WTC11 (cell line): ENCODE data around the gene ZNF324B. TPM values are rescaled to one million over a fixed set of nuclear protein-coding genes. Genes with fewer than 3 reads are reported as not detected.

Experiments used
- ARID4B ChIP-seq: sonication (generic); formaldehyde crosslinking; IDR thresholded peaks from 2 replicates; pipeline ENCODE4 v1.8.0; 2023; ENCODE audit warnings: missing genetic modification reagents, mild to moderate bottlenecking, borderline replicate concordance
- ATF2 ChIP-seq: sonication (generic); formaldehyde crosslinking; IDR thresholded peaks from 2 replicates; pipeline ENCODE4 v1.8.1; 2022; ENCODE audit warnings: low read depth, missing genetic modification reagents, borderline replicate concordance
- ATF6 ChIP-seq: sonication (generic); formaldehyde crosslinking; IDR thresholded peaks from 2 replicates; pipeline ENCODE4 v1.8.1; 2023; ENCODE audit warnings: mild to moderate bottlenecking, missing genetic modification reagents
- CREB1 ChIP-seq: sonication (generic); formaldehyde crosslinking; IDR thresholded peaks from 2 replicates; pipeline ENCODE4 v1.8.0; 2023; ENCODE audit warnings: mild to moderate bottlenecking, missing genetic modification reagents
- GABPB1 ChIP-seq: sonication (generic); formaldehyde crosslinking; IDR thresholded peaks from 2 replicates; pipeline ENCODE4 v1.8.1; 2023; ENCODE audit warnings: mild to moderate bottlenecking, missing genetic modification reagents
- GTF2I ChIP-seq: fragments of 250-450 bp; sonication (Bioruptor Pico); conservative IDR thresholded peaks from 2 replicates; pipeline ENCODE4 v1.4.0; 2021; ENCODE audit warnings: mild to moderate bottlenecking
- IRF2 ChIP-seq: sonication (generic); formaldehyde crosslinking; IDR thresholded peaks from 2 replicates; pipeline ENCODE4 v1.8.0; 2022; ENCODE audit warnings: low read depth, missing genetic modification reagents, borderline replicate concordance
- MAX ChIP-seq: sonication (generic); formaldehyde crosslinking; IDR thresholded peaks from 2 replicates; pipeline ENCODE4 v1.8.0; 2022; ENCODE audit warnings: mild to moderate bottlenecking, missing genetic modification reagents
- NR3C1 ChIP-seq: sonication (generic); formaldehyde crosslinking; conservative IDR thresholded peaks from 2 replicates; pipeline ENCODE4 v1.8.1; 2023; ENCODE audit warnings: low read depth, mild to moderate bottlenecking, missing genetic modification reagents
- RORB ChIP-seq: fragments of 250-450 bp; sonication (Bioruptor Pico); IDR thresholded peaks from 2 replicates; pipeline ENCODE4 v1.9.0; 2021; ENCODE audit warnings: mild to moderate bottlenecking
- SOX15 ChIP-seq: fragments of 250-450 bp; sonication (Bioruptor Pico); IDR thresholded peaks from 2 replicates; pipeline ENCODE4 v1.9.0; 2021; ENCODE audit warnings: mild to moderate bottlenecking
- SP1 ChIP-seq: sonication (generic); formaldehyde crosslinking; conservative IDR thresholded peaks from 2 replicates; pipeline ENCODE4 v1.8.1; 2022; ENCODE audit warnings: missing genetic modification reagents
- STAT6 ChIP-seq: sonication (generic); formaldehyde crosslinking; conservative IDR thresholded peaks from 2 replicates; pipeline ENCODE4 v1.8.1; 2023; ENCODE audit warnings: mild to moderate bottlenecking, low read depth, missing genetic modification reagents, moderate library complexity
- TCF7 ChIP-seq: sonication (generic); formaldehyde crosslinking; IDR thresholded peaks from 2 replicates; pipeline ENCODE4 v1.8.0; 2022; ENCODE audit warnings: mild to moderate bottlenecking, low read depth, missing genetic modification reagents, moderate library complexity
- TEAD4 ChIP-seq: sonication (generic); formaldehyde crosslinking; IDR thresholded peaks from 2 replicates; pipeline ENCODE4 v1.8.0; 2022; ENCODE audit warnings: mild to moderate bottlenecking, missing genetic modification reagents
- ZNF138 ChIP-seq: sonication (generic); formaldehyde crosslinking; conservative IDR thresholded peaks from 2 replicates; pipeline ENCODE4 v1.8.1; 2022; ENCODE audit warnings: mild to moderate bottlenecking, moderate library complexity, missing genetic modification reagents
- ZNF396 ChIP-seq: fragments of 250-450 bp; sonication (Bioruptor Pico); IDR thresholded peaks from 2 replicates; pipeline ENCODE4 v1.8.0; 2021; ENCODE audit warnings: mild to moderate bottlenecking, moderate library complexity, borderline replicate concordance
- ZNF425 ChIP-seq: fragments of 250-450 bp; sonication (Bioruptor Pico); conservative IDR thresholded peaks from 2 replicates; pipeline ENCODE4 v1.9.0; 2021; ENCODE audit warnings: mild to moderate bottlenecking
- total RNA-seq: library from RNA; stranded (reverse); gene quantifications from 3 replicates; pipeline ENCODE4 v1.2.3, GENCODE V29; 2021
- TF ChIP-seq, protein P1 (sequence below): sonication (generic); formaldehyde crosslinking; IDR thresholded peaks from 2 replicates; pipeline ENCODE4 v1.8.1; 2022; ENCODE audit warnings: mild to moderate bottlenecking, moderate library complexity, missing genetic modification reagents
- TF ChIP-seq, protein P2 (sequence below): sonication (generic); formaldehyde crosslinking; IDR thresholded peaks from 2 replicates; pipeline ENCODE4 v1.8.0; 2022; ENCODE audit warnings: missing genetic modification reagents

ZNF324B gene
- total RNA-seq, 1 experiment from 2014 or later: 4.0 TPM

GRCh38 chr19:58408152-58409009 is 43.0 kb upstream of the ZNF324B start, which contains the start of gene ZNF584 (continued):
- TF ChIP-seq ARID4B (CRISPR knock-in tag) (peak; percentile 91), ZNF425 (no peak), ATF2 (CRISPR knock-in tag) (no peak), ZNF138 (no peak), GABPB1 (no peak; the same call in 1 of the 2 replicates), IRF2 (CRISPR knock-in tag) (no peak), TCF7 (CRISPR knock-in tag) (no peak), MAX (peak; percentile 67), SP1 (CRISPR knock-in tag) (peak; percentile 95), GTF2I (CRISPR knock-in tag) (no peak), STAT6 (CRISPR knock-in tag) (no peak), SOX15 (CRISPR knock-in tag) (no peak), RORB (CRISPR knock-in tag) (no peak), ATF6 (CRISPR knock-in tag) (no peak), CREB1 (CRISPR knock-in tag) (peak; percentile 33; the same call in 1 of the 2 replicates), NR3C1 (no peak), TEAD4 (no peak), ZNF396 (no peak)
- TF ChIP-seq, protein P1, sequence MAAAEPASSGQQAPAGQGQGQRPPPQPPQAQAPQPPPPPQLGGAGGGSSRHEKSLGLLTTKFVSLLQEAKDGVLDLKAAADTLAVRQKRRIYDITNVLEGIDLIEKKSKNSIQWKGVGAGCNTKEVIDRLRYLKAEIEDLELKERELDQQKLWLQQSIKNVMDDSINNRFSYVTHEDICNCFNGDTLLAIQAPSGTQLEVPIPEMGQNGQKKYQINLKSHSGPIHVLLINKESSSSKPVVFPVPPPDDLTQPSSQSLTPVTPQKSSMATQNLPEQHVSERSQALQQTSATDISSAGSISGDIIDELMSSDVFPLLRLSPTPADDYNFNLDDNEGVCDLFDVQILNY (CRISPR knock-in tag): peak; percentile 77
- TF ChIP-seq, protein P2, sequence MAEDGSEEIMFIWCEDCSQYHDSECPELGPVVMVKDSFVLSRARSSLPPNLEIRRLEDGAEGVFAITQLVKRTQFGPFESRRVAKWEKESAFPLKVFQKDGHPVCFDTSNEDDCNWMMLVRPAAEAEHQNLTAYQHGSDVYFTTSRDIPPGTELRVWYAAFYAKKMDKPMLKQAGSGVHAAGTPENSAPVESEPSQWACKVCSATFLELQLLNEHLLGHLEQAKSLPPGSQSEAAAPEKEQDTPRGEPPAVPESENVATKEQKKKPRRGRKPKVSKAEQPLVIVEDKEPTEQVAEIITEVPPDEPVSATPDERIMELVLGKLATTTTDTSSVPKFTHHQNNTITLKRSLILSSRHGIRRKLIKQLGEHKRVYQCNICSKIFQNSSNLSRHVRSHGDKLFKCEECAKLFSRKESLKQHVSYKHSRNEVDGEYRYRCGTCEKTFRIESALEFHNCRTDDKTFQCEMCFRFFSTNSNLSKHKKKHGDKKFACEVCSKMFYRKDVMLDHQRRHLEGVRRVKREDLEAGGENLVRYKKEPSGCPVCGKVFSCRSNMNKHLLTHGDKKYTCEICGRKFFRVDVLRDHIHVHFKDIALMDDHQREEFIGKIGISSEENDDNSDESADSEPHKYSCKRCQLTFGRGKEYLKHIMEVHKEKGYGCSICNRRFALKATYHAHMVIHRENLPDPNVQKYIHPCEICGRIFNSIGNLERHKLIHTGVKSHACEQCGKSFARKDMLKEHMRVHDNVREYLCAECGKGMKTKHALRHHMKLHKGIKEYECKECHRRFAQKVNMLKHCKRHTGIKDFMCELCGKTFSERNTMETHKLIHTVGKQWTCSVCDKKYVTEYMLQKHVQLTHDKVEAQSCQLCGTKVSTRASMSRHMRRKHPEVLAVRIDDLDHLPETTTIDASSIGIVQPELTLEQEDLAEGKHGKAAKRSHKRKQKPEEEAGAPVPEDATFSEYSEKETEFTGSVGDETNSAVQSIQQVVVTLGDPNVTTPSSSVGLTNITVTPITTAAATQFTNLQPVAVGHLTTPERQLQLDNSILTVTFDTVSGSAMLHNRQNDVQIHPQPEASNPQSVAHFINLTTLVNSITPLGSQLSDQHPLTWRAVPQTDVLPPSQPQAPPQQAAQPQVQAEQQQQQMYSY (CRISPR knock-in tag): no peak
